Skin of body (tissue), 2 donors: ENCODE measurements around the gene THOC7. TPM values are rescaled to one million over a fixed set of nuclear protein-coding genes. Genes with fewer than 3 reads are reported as not detected.

Experiments used
- DNase-seq: peaks from one replicate; lab custom pipeline; 2025; lab: John Stamatoyannopoulos, UW
- total RNA-seq: library from RNA; depleted of rRNA; stranded (reverse); fragments of >200 nt; gene quantifications from one replicate; pipeline ENCODE4 v1.2.3, GENCODE V29; 2014

THOC7 gene
- total RNA-seq, 1 donor from 2014 or later: 34.3 TPM

DNA sequence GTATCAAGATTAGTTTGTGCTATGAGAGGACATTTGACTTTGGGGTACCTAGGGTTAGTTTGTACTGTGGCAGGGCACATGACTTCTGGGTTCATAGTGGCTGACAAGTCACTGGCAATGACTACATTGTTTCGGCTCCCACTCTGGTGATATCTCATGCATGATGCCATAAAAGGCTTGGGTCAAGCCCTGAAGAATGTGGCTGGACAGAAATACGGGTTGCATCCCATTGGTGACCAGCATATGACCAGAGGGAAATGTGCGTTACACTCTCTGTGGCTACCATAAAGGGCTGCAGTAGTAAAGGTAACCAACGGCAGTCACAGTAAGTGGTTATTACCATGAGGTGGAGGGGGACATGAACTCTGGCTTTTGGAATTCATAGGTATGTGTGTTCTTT lies 18.4 kb downstream of the THOC7 start:
- no peak for DNase-seq

- DNase-seq: no peak
Observed at GRCh38 chr3:63842127-63842526, 21.5 kb downstream of the THOC7 start.

- no peak for DNase-seq
Observed at GRCh38 chr3:63841704-63842103, 21.9 kb downstream of the THOC7 start.

- no peak for DNase-seq
Observed at GRCh38 chr3:63832395-63832794, 31.2 kb downstream of the THOC7 start.

DNA sequence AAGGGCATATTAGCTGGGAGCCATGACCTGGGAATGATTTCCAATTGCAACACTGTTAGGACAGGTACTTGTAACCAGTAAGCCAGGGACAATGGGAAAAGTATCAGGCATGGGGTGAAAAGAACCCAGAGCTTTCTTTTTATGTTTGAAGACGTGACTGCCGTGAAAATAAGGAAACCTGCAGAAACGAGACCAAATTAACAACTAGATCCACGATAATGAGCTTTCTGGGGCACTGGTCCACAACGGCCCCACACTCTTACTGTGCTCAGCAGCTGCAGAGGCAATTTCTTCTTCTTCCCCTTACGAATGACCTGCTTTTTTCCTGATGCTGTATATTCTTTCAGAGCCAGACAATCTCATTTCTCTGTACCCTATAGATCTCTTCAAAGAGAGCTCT lies 33.1 kb downstream of the THOC7 start:
- DNase-seq: no peak

DNA sequence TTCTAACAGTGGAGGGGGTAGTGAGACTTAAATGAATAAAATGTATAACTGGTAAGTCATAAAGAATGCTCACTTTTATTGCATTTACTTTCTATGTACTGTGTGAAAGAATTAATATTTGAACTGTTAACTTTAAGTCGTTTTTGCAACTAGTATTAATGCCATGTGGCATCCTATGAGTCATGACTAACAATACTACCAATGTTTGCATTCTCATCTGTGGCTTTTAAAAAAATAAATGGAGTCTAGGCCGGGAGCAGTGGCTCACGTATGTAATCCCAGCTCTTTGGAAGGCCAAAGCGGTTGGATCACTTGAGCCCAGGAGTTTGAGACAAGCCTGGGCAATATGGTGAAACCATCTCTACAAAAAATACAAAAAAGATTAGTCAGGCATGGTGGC lies 39.3 kb downstream of the THOC7 start:
- no peak for DNase-seq

DNA sequence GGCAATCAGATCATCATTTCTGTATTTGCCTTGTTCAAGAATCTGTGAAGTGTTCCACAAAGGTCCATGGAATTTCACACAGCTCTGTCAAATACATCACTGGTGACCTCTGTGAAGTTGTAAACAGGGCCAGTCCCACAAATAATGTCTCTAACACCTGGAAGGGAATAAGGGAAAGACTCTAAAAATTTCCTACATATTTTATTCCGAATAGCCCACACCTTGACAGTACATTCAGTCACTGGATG lies 44.5 kb downstream of the THOC7 start, which contains the start of gene C3orf49:
TSS of gene C3orf49 (plus strand) at position 149 of the 248 bp plus-strand sequence. CDS start 173 bp downstream, outside the sequence.
- DNase-seq: no peak

GRCh38 chr3:63818282-63819150 lies 45.1 kb downstream of the THOC7 start:
- peak; percentile 59 for DNase-seq

- DNase-seq: no peak
Observed at GRCh38 chr3:63817225-63817624, 46.4 kb downstream of the THOC7 start.

- DNase-seq: no peak
Observed at GRCh38 chr3:63814237-63814636, 49.4 kb downstream of the THOC7 start.

- no peak for DNase-seq
Observed at GRCh38 chr3:63809607-63810006, 54.0 kb downstream of the THOC7 start.

- DNase-seq: no peak
Observed at GRCh38 chr3:63808633-63809032, 55.0 kb downstream of the THOC7 start.

DNA sequence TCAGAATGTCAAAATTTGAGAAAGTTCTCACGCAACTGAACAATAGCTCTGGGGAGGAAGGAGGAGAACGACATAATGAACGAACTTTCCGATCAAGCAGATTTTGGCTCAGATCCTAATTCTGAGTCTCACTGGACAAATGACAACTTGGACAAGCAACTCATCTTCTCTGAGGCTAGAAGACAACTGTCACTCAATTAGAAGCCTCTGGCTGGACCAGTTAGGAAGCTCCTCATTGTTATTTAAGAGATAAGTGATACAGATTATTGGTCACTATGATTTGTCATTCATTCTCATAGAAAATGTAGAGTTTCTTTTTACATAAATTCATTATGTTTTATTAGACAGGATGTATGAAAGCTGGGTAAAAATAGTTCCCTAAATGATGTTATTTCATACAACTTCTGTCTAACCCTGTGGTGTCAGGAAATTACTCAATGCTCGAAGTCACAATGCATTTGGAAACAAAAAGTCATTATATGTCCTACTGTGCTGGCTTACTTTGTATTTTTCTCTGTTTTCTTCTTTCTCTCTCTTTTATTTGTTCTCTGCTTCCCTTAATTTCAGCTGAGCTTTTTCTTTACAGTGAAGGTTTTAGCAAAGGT lies 55.5 kb downstream of the THOC7 start:
- no peak for DNase-seq

DNA sequence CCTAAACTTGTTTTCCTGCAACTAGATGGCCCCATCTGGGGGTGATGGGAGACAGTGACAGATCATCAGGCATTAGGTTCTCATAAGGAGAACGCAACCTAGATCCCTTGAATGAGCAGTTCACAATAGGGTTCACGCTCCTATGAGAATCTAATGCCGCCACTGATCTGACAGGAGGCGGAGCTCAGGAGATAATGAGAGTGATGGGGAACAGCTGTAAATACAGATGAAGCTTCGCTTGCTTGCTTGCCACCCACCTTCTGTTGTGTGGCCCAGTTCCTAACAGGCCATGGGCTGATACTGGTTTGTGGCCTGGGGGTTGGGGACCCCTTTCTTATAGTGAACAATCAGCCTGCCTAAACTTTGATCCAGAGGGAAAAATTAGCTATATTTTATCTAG lies 59.7 kb downstream of the THOC7 start:
- no peak for DNase-seq

GRCh38 chr3:63800097-63800496 lies 63.5 kb downstream of the THOC7 start:
- no peak for DNase-seq

GRCh38 chr3:63798949-63799348 lies 64.7 kb downstream of the THOC7 start:
- no peak for DNase-seq

- DNase-seq: no peak
Observed at GRCh38 chr3:63798544-63798943, 65.1 kb downstream of the THOC7 start.

DNA sequence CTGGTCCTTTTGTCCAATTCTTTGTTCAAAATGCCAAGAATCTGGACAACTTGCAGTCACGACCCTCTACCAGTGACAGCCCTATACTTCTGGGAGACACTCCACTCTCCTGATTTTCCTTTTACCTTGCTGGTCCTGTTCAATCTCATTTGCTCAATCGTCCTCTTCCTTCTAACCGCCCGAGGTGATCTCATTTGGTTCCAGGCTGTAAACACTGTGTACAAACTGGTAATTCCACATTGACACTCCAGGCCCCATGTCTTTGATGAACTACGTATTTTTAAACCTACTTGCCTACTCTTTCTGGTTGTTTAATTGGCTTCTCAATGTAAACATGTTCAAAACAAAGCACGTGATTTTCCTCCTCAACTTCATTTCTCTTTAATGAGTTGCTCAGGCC lies 68.2 kb downstream of the THOC7 start:
- no peak for DNase-seq

DNA sequence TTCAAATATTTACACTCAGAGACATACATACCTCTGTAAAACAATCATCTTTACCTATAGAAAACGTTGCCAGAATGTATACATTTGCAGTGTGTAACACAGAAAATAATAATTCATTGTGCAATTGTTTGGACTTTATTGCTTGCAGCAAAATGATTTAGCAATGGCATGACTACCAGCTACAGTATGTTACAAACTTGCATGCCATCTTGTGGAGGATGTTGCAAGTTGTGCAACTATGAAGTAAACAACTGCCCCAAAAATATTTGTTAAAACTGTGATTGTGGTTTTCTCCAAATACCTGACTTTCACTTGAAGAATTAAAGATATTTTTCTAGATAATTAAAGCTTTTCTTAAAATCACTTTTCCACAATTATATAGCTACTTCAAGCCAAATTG lies 71.6 kb downstream of the THOC7 start:
- DNase-seq: peak; percentile 8
